ENCODE data around the gene TIMELESS.

Gene TIMELESS

DNA sequence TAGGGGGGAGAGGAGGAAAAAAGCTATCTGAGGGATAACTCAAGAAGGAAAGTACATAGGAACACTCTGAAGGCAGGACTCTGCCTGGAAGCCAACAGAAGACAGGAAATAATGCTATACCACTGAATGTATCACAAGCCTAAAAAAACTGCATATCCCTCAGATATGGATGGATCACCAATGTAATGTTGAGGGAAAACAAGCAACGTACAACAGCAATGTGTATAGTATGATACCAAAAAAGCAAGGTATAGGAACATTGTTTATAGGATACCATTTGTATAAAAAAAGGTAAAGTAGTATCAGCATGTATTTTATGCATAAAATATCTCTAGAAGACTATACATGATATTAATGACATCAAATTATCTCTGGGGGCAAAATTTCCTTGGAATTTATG lies 35.3 kb upstream of the TIMELESS start:
- TF ChIP-seq, protein P1, sequence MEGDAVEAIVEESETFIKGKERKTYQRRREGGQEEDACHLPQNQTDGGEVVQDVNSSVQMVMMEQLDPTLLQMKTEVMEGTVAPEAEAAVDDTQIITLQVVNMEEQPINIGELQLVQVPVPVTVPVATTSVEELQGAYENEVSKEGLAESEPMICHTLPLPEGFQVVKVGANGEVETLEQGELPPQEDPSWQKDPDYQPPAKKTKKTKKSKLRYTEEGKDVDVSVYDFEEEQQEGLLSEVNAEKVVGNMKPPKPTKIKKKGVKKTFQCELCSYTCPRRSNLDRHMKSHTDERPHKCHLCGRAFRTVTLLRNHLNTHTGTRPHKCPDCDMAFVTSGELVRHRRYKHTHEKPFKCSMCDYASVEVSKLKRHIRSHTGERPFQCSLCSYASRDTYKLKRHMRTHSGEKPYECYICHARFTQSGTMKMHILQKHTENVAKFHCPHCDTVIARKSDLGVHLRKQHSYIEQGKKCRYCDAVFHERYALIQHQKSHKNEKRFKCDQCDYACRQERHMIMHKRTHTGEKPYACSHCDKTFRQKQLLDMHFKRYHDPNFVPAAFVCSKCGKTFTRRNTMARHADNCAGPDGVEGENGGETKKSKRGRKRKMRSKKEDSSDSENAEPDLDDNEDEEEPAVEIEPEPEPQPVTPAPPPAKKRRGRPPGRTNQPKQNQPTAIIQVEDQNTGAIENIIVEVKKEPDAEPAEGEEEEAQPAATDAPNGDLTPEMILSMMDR (IDR thresholded peaks at IDR 0.05) = no peak
- peaks cover 2% of the 10 kb centered on the region for H3K79me2 ChIP-seq
- no peaks in the 10 kb centered on the region for H3K4me1 ChIP-seq
- H3K27me3 ChIP-seq (ENCODE audit: control insufficient read depth, insufficient read depth, low read length) = no peaks in the 10 kb centered on the region
- no peak overlapping the region for H3K4me2 ChIP-seq (ENCODE audit: low read length)
- no peak overlapping the region for H3K4me3 ChIP-seq (ENCODE audit: low read depth, low read length)
- H3K9ac ChIP-seq = no peak overlapping the region
- H3K9me3 ChIP-seq (ENCODE audit: control insufficient read depth, low read length) = no peaks in the 10 kb centered on the region
- no peak overlapping the region for H3K27ac ChIP-seq
- H3K36me3 ChIP-seq (ENCODE audit: control insufficient read depth, insufficient read depth, low read length) = no peaks in the 10 kb centered on the region
- no peak overlapping the region for H2AFZ ChIP-seq

DNA sequence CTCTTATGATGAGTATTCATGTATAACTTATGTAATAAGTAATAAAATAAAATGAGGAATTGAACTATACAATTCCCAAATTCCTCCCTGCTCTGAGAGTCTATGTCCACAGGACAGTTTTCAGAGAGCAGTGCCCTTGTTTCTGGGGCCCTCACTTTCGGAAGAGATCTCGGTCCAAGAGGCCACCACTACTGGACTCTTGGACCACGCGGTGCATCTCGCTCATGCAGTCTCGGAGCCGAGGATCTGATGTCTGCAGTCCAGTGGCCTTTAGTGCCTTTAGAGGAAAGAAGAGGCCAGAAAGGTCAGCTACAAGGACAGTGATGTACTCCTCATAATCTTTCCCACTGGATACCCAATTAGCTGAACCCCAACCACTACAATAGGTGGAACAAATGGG lies 30.4 kb upstream of the TIMELESS start:
- Histone ChIP-seq H3K36me3 (ENCODE audit: control insufficient read depth, insufficient read depth, low read length) (no peaks in the 10 kb centered on the region), H3K79me2 (peaks cover 20% of the 10 kb centered on the region), H3K27ac (no peak overlapping the region), H3K4me2 (ENCODE audit: low read length) (no peak overlapping the region), H3K4me3 (ENCODE audit: low read depth, low read length) (no peak overlapping the region), H3K9ac (no peak overlapping the region), H3K9me3 (ENCODE audit: control insufficient read depth, low read length) (no peaks in the 10 kb centered on the region), H3K4me1 (no peaks in the 10 kb centered on the region), H3K27me3 (ENCODE audit: control insufficient read depth, insufficient read depth, low read length) (no peaks in the 10 kb centered on the region), H2AFZ (no peak overlapping the region)
- TF ChIP-seq, protein P1 (IDR thresholded peaks at IDR 0.05) = no peak

DNA sequence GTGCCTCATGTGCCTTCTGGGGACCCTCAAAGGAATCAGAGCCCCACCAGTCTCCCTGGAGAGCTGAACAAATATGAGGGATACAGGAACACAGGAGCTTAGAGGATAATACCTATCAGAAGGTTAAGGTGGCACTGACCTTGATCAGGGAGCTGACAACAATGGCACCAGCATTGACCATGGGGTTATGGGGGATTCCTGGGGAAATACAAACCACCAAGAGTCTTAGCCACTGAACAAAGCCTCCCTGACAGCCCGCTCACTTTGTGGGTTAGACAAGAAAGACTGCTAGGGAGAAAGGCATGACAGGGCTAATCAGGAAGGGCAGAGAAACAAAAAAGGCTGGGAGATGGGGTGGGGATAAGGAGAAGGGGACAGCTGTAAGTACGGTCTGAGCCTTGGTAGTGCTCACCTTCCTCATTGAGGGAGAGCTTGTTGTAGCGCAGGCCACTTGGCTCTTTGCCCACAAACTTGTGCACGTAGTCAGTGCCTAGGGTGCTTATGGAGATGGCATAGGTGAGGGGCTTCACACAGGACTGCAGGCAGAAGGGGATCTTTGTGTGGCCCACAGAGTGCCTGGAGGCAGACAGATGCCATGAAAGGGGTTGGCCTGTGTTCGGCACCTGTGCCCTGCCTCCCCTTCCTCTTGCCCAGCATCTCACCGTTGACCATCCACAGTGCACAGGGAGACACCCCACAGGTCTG lies 28.4 kb upstream of the TIMELESS start:
- no peak overlapping the region for H3K9ac ChIP-seq
- no peak overlapping the region for H3K4me3 ChIP-seq (ENCODE audit: low read depth, low read length)
- no peak overlapping the region for H3K4me2 ChIP-seq (ENCODE audit: low read length)
- TF ChIP-seq, protein P1 (IDR thresholded peaks at IDR 0.05) = no peak
- H3K27me3 ChIP-seq (ENCODE audit: control insufficient read depth, insufficient read depth, low read length) = no peaks in the 10 kb centered on the region
- no peaks in the 10 kb centered on the region for H3K4me1 ChIP-seq
- no peaks in the 10 kb centered on the region for H3K9me3 ChIP-seq (ENCODE audit: control insufficient read depth, low read length)
- peaks cover 20% of the 10 kb centered on the region for H3K79me2 ChIP-seq
- no peak overlapping the region for H3K27ac ChIP-seq
- no peaks in the 10 kb centered on the region for H3K36me3 ChIP-seq (ENCODE audit: control insufficient read depth, insufficient read depth, low read length)
- no peak overlapping the region for H2AFZ ChIP-seq

DNA sequence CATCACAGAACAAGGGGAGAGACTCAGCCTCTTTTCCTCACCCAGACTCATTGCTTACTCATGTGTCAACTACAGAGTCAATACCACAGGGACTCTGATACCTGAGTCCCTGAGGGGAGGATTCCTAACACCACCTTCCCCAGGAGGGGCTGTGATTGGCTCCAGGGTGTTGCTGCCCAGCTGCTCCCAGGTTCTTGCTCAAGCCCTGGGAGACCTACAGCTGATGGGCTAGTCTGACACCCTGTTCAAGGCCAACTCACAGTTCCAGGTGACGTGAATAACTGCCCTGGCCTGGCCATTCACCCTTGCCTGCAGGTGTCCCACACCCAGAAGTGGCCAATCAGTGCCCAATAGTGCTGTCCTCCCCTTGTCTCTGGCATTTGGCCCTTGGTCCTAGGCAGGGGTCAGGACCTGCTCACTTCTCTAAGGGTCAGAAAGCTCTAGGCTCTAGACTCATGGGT lies 27.8 kb upstream of the TIMELESS start:
- H2AFZ ChIP-seq = no peak overlapping the region
- H3K9me3 ChIP-seq (ENCODE audit: control insufficient read depth, low read length) = no peaks in the 10 kb centered on the region
- H3K36me3 ChIP-seq (ENCODE audit: control insufficient read depth, insufficient read depth, low read length) = no peaks in the 10 kb centered on the region
- peaks cover 20% of the 10 kb centered on the region for H3K79me2 ChIP-seq
- no peak overlapping the region for H3K27ac ChIP-seq
- H3K4me3 ChIP-seq (ENCODE audit: low read depth, low read length) = no peak overlapping the region
- no peak overlapping the region for H3K4me2 ChIP-seq (ENCODE audit: low read length)
- TF ChIP-seq, protein P1 (IDR thresholded peaks at IDR 0.05) = no peak
- H3K9ac ChIP-seq = no peak overlapping the region
- H3K27me3 ChIP-seq (ENCODE audit: control insufficient read depth, insufficient read depth, low read length) = no peaks in the 10 kb centered on the region
- H3K4me1 ChIP-seq = no peaks in the 10 kb centered on the region

DNA sequence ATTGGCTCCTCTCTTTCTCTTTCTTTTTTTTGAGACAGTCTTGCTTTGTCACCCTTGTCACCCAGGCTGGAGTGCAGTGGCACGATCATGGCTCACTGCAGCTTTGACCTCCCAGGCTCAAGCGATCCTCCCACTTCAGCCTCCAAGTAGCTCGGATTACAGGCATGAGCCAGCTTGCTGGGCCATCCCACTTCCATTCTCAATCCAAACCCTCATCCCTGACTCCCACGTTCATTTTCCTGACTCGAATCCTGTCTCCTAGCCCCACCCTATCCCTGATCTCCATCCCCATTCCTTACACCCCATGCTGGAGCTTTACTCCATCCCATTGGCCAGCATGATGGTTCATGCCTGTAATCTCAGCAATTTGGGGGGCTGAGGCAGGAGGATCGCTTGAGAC lies 26.9 kb upstream of the TIMELESS start:
- no peak overlapping the region for H3K4me3 ChIP-seq (ENCODE audit: low read depth, low read length)
- no peaks in the 10 kb centered on the region for H3K4me1 ChIP-seq
- H3K36me3 ChIP-seq (ENCODE audit: control insufficient read depth, insufficient read depth, low read length) = no peaks in the 10 kb centered on the region
- TF ChIP-seq, protein P1 (IDR thresholded peaks at IDR 0.05) = no peak
- H3K27me3 ChIP-seq (ENCODE audit: control insufficient read depth, insufficient read depth, low read length) = no peaks in the 10 kb centered on the region
- H3K9me3 ChIP-seq (ENCODE audit: control insufficient read depth, low read length) = no peaks in the 10 kb centered on the region
- no peak overlapping the region for H3K9ac ChIP-seq
- no peak overlapping the region for H3K4me2 ChIP-seq (ENCODE audit: low read length)
- H3K79me2 ChIP-seq = peaks cover 20% of the 10 kb centered on the region
- no peak overlapping the region for H3K27ac ChIP-seq
- no peak overlapping the region for H2AFZ ChIP-seq

All from parathyroid adenoma (tissue), 2 donors.